A549 (cell line): ENCODE data around the gene ABTB1. TPM values are rescaled to one million over a fixed set of nuclear protein-coding genes. Genes with fewer than 3 reads are reported as not detected.
A peak's percentile ranks its signal among the peaks of the same experiment; 100 is the strongest.

Experiments used
- ATAC-seq, 2 experiments: fragments of 200-7000 bp in 1 of 2; fragments of >200 bp in 1 of 2; cut with Nextera tagmentation in 1 of 2; cut with Tn5 transposase in 1 of 2; 3 replicates each; pipeline versions ENCODE4 v1.8.0 to v1.9.1; 2018 to 2020; ENCODE audit warnings: mild to moderate bottlenecking in 1 of 2, moderate library complexity in 1 of 2
- CTCF ChIA-PET: fragments of 300-600 bp; sonication (Branson Sonifier 250); formaldehyde crosslinking; extraction: SDS; loops from one replicate; lab custom pipeline; 2021; ENCODE audit warnings: antibody characterized with exemption, inconsistent platforms; lab: Yijun Ruan, JAX
- POLR2A ChIA-PET: fragments of 350-600 bp; formaldehyde crosslinking; extraction: SDS; loops from one replicate; lab custom pipeline; 2021; ENCODE audit warnings: antibody characterized with exemption, inconsistent platforms; lab: Yijun Ruan, JAX
- DNase-seq, 2 experiments: peaks; one replicate each; pipeline versions ENCODE4 v3.0.0 to v3.0.0-alpha.2; 2011 to 2016; ENCODE audit warnings: low read depth in 1 of 2, low spot score in 1 of 2
- FAIRE-seq: peaks from 2 replicates; lab custom pipeline; 2011; peaks lifted over from hg19 to GRCh38; lab: Jason Lieb, UNC
- H3K27ac ChIP-seq, 2 experiments: fragments of >200 bp; sonication (Bioruptor Twin); formaldehyde crosslinking; 3 replicates each; pipeline ENCODE4 v1.5.1; 2016 to 2017
- H3K4me1 ChIP-seq: fragments of >200 bp; sonication (Bioruptor Twin); formaldehyde crosslinking; 3 replicates; pipeline ENCODE4 v1.6.1; 2016
- H3K4me2 ChIP-seq: fragments of >200 bp; sonication (Bioruptor Twin); formaldehyde crosslinking; 3 replicates; pipeline ENCODE4 v1.6.1; 2016
- H3K4me3 ChIP-seq: fragments of >200 bp; sonication (Bioruptor Twin); formaldehyde crosslinking; 3 replicates; pipeline ENCODE4 v1.5.1; 2016
- H3K9me3 ChIP-seq: fragments of >200 bp; sonication (Bioruptor Twin); formaldehyde crosslinking; 3 replicates; pipeline ENCODE4 v1.6.1; 2016
- CEBPB ChIP-seq, 2 experiments: fragments of >200 bp in 1 of 2; sonication (Bioruptor Twin) in 1 of 2; formaldehyde crosslinking in 1 of 2; IDR thresholded peaks; 2 replicates each; pipeline ENCODE4 v1.6.1; 2012 to 2016
- CHD4 ChIP-seq: fragments of 200-600 bp; sonication (generic); IDR thresholded peaks from 2 replicates; pipeline ENCODE4 v1.6.1; 2016; ENCODE audit warnings: antibody characterized with exemption, mild to moderate bottlenecking, borderline replicate concordance
- EHF ChIP-seq: fragments of 250-450 bp; sonication (Bioruptor Pico); IDR thresholded peaks from 2 replicates; pipeline ENCODE4 v1.5.0; 2020; ENCODE audit warnings: mild to moderate bottlenecking
- EHMT2 ChIP-seq: fragments of 200-600 bp; sonication (generic); IDR thresholded peaks from 2 replicates; pipeline ENCODE4 v1.6.1; 2016; ENCODE audit warnings: antibody characterized with exemption, low read depth, mild to moderate bottlenecking, moderate library complexity
- FOSB ChIP-seq: fragments of 250-450 bp; sonication (Bioruptor Pico); IDR thresholded peaks from 2 replicates; pipeline ENCODE4 v1.5.0; 2020; ENCODE audit warnings: mild to moderate bottlenecking, moderate library complexity
- GATA3 ChIP-seq: IDR thresholded peaks from 2 replicates; pipeline ENCODE4 v1.6.1; 2012; ENCODE audit warnings: borderline replicate concordance
- HDAC2 ChIP-seq: fragments of 200-600 bp; sonication (generic); IDR thresholded peaks from 2 replicates; pipeline ENCODE4 v1.6.1; 2016
- HEYL ChIP-seq: fragments of 250-450 bp; sonication (Bioruptor Pico); IDR thresholded peaks from 2 replicates; pipeline ENCODE4 v1.8.0; 2021; ENCODE audit warnings: mild to moderate bottlenecking, moderate library complexity
- JUN ChIP-seq, 2 experiments: fragments of >200 bp; sonication (Bioruptor Twin); formaldehyde crosslinking; IDR thresholded peaks; 2 replicates in 1 of 2; 3 replicates in 1 of 2; pipeline ENCODE4 v1.6.1; 2016 to 2017
- KDM1A ChIP-seq: fragments of 200-600 bp; sonication (generic); IDR thresholded peaks from 2 replicates; pipeline ENCODE4 v1.6.1; 2016; ENCODE audit warnings: low read depth, mild to moderate bottlenecking
- PHF8 ChIP-seq: fragments of 200-600 bp; sonication (generic); IDR thresholded peaks from 2 replicates; pipeline ENCODE4 v1.6.1; 2016; ENCODE audit warnings: low read depth, mild to moderate bottlenecking, antibody characterized with exemption, moderate library complexity, borderline replicate concordance
- POLR2AphosphoS2 ChIP-seq: conservative IDR thresholded peaks from 2 replicates; pipeline ENCODE4 v1.6.1; 2012; ENCODE audit warnings: low read length, improper control_type of control experiment, inconsistent platforms
- RAD21 ChIP-seq, 2 experiments: fragments of >200 bp in 1 of 2; sonication (Bioruptor Twin) in 1 of 2; formaldehyde crosslinking in 1 of 2; IDR thresholded peaks in 1 of 2; conservative IDR thresholded peaks in 1 of 2; 2 replicates in 1 of 2; 3 replicates in 1 of 2; pipeline ENCODE4 v1.6.1; 2012 to 2018; ENCODE audit warnings: inconsistent platforms in 1 of 2
- RARB ChIP-seq: fragments of 250-450 bp; sonication (Bioruptor Pico); IDR thresholded peaks from 2 replicates; pipeline ENCODE4 v1.8.0; 2021; ENCODE audit warnings: mild to moderate bottlenecking, moderate library complexity
- SMC3 ChIP-seq: fragments of >200 bp; sonication (Bioruptor Twin); formaldehyde crosslinking; IDR thresholded peaks from 3 replicates; pipeline ENCODE4 v1.6.1; 2018; ENCODE audit warnings: inconsistent platforms
- WGBS: methylation state at CpG from one replicate; pipeline ENCODE4 v1.1.6; 2017; ENCODE audit errors: missing lambda C conversion rate; 5-methylcytosine and 5-hydroxymethylcytosine counted together
- polyA plus RNA-seq, 4 experiments: library from polyadenylated mRNA; depleted of rRNA in 3 of 4; stranded (reverse); fragments of >200 nt; fragmentation: RNase III in 1 of 4; extraction: RNeasy Plus Mini Kit Qiagen cat#74134 plus additional on column Dnase treatment in 1 of 4; gene quantifications; 2 replicates in 3 of 4; 3 replicates in 1 of 4; pipeline ENCODE4 v1.2.3, GENCODE V29; 2011 to 2017
- TF ChIP-seq, protein P1 (sequence below): fragments of 450-650 bp; IDR thresholded peaks from 2 replicates; pipeline ENCODE4 v1.6.1; 2014; ENCODE audit warnings: antibody characterized with exemption
- TF ChIP-seq, protein P2 (sequence below): fragments of 250-450 bp; sonication (Bioruptor Pico); IDR thresholded peaks from 2 replicates; pipeline ENCODE4 v1.5.0; 2020; ENCODE audit warnings: low read depth, mild to moderate bottlenecking, moderate library complexity
- TF ChIP-seq, protein P3 (sequence below): fragments of >200 bp; sonication (Bioruptor Twin); formaldehyde crosslinking; IDR thresholded peaks from 2 replicates; pipeline ENCODE4 v1.6.1; 2016
- TF ChIP-seq, protein P4 (sequence below): IDR thresholded peaks from 2 replicates; pipeline ENCODE4 v1.6.1; 2012
- TF ChIP-seq, protein P5 (sequence below): fragments of 250-450 bp; sonication (Bioruptor Pico); IDR thresholded peaks from 2 replicates; pipeline ENCODE4 v1.5.0; 2021; ENCODE audit warnings: mild to moderate bottlenecking, moderate library complexity, borderline replicate concordance
- TF ChIP-seq, protein P6 (sequence below): fragments of 200-600 bp; sonication (generic); IDR thresholded peaks from 2 replicates; pipeline ENCODE4 v1.6.1; 2016; ENCODE audit warnings: antibody characterized with exemption, mild to moderate bottlenecking, moderate library complexity

ABTB1 gene
- polyA plus RNA-seq, 2 of the 4 experiments (the other 2 are of a cell fraction), result 9.7 to 13.2 TPM

DNA sequence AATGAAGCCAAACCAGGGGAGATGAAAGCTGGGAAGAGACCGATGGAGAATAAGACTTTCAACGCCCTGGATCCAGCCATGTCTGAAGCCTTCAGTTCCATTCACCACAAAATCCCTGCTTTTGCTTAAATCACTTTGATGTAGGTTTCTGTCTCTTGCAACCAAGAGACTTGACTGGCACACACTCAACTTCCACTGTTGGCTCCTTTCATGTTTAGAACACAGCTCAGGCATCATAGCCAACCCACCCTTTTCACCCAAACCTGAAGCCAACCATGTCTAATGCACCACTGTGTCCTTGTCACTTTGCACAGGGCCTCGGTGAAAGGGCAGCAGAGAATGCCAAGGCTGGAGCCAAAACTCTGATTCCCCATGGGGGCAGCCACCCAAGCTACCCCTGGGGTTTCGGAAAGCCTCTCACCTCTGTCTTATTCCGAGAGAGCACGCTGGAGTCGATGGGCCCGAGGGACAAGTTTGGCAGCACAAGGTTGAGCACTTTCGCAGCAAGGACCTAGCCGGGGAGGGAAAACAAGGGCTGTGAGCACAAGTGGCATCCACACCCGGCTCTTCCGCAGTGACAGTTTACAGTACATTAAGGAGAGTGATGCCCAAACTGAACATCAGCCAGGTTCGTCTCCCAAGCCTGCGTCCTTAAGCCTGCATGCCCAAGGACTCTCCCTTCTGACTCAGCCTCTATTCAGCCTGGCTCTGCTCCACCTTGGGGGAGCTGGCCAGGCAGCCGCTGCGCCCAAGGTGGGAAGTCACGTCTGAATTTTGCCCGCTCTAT, 37.6 kb downstream of the ABTB1 start:
- Histone ChIP-seq H3K27ac (peak overlapping the region; percentile 49 to 81), H3K9me3 (no peaks in the 10 kb centered on the region), H3K4me3 (no peak overlapping the region), H3K4me1 (peaks cover 25% of the 10 kb centered on the region), H3K4me2 (peak overlapping the region; percentile 24)
- ChIA-PET POLR2A (no interaction called here), CTCF (interaction anchor here (0.7 to 2.0 kb wide), 3 partner anchors 10 to 50 kb away, joined by 3 to 9 read pairs (median 5); no protein-coding TSS in a partner anchor)
- no peak for TF ChIP-seq POLR2AphosphoS2
- TF ChIP-seq GATA3, result no peak
- no peak for TF ChIP-seq CHD4
- no peak for TF ChIP-seq EHMT2
- TF ChIP-seq RAD21 (conservative IDR thresholded peaks at IDR 0.05 in 1 of 2, IDR thresholded peaks at IDR 0.05 in 1 of 2), result 0 out of 5 replicates have a peak, but pooled peaks of 1 of the 2 experiments have one; percentile 10
- TF ChIP-seq HEYL (CRISPR knock-in tag), result no peak
- ATAC-seq (peak; percentile 58 to 80; a peak in 4 of 6 replicates), FAIRE-seq (no peak), DNase-seq (peak; percentile 15 to 47)
- 54% methylated on average over 14 of the region's 18 CpGs for WGBS

DNA sequence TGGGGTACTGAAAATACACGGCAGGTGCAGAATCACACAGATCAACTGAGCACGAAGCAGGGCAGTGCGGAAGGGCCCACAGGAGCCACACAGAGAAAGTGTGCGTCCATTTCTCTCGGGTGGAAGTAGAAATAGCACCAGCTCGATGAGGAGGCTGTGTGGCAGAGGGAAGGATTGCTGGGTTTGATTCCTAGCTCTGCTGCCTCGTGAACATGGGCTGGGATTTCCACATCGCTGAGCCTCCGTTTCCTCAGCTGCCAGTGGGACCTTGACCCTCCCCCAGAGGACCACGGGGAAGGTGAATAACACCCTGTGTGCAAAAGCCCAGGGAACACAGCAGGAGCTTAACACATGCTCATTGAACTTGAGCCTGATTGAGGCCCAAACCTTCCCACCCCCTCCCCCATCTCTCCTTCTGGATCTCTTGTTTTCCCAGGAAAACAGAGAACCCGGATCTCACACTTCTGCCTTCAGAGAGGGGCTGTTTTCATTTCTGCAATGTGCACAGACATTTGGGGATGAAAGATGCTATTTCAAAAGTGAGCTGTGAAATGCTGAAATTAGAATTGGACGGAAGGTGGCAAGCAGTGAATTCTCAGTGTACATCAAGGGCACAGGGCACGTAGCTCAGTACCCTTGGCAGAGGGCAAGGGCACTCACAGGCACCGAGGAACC, 38.4 kb downstream of the ABTB1 start:
- peak overlapping the region; percentile 49 to 81 for H3K27ac ChIP-seq
- no peak for FAIRE-seq
- TF ChIP-seq, protein P1, sequence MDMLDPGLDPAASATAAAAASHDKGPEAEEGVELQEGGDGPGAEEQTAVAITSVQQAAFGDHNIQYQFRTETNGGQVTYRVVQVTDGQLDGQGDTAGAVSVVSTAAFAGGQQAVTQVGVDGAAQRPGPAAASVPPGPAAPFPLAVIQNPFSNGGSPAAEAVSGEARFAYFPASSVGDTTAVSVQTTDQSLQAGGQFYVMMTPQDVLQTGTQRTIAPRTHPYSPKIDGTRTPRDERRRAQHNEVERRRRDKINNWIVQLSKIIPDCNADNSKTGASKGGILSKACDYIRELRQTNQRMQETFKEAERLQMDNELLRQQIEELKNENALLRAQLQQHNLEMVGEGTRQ, result no peak
- no peak for TF ChIP-seq RARB (CRISPR knock-in tag)
- no peak for TF ChIP-seq PHF8
- TF ChIP-seq, protein P2, sequence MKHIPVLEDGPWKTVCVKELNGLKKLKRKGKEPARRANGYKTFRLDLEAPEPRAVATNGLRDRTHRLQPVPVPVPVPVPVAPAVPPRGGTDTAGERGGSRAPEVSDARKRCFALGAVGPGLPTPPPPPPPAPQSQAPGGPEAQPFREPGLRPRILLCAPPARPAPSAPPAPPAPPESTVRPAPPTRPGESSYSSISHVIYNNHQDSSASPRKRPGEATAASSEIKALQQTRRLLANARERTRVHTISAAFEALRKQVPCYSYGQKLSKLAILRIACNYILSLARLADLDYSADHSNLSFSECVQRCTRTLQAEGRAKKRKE (CRISPR knock-in tag), result no peak
- TF ChIP-seq SMC3, result no peak
- TF ChIP-seq, all 56 proteins: peak for 0
- Histone ChIP-seq H3K4me3 (no peak overlapping the region), H3K4me1 (peaks cover 25% of the 10 kb centered on the region), H3K4me2 (peak overlapping the region; percentile 24), H3K9me3 (no peaks in the 10 kb centered on the region)
- CTCF ChIA-PET, result interaction anchor here (0.7 to 2.0 kb wide), 3 partner anchors 11 to 49 kb away, joined by 3 to 9 read pairs (median 5); no protein-coding TSS in a partner anchor
- ATAC-seq, result no peak
- POLR2A ChIA-PET, result no interaction called here
- WGBS, result 69% methylated on average over 13 of the region's 14 CpGs
- no peak for DNase-seq

DNA sequence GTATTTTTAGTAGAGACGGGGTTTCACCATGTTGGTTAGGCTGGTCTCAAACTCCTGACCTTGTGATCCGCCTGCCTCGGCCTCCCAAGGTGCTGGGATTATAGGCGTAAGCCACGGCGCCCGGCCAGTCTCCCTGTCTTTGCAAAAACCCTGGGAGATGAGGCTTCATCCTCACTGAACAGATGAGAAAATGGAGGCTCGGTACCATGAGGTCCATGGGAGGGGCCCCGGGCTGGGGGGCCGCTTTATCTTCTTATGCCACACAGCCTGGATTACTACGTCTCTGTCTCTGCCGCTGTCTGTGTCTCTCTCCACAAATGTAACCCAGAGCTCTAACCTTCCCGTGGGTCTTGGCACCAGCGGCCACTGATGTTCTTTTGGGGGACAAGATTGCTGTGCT, 39.1 kb downstream of the ABTB1 start:
- peaks cover 25% of the 10 kb centered on the region for H3K4me1 ChIP-seq
- ATAC-seq (no peak), DNase-seq (no peak), FAIRE-seq (no peak)
- 90% methylated on average over 13 of the region's 14 CpGs for WGBS
- ChIA-PET CTCF (no interaction called here), POLR2A (no interaction called here)
- H3K9me3 ChIP-seq, result no peaks in the 10 kb centered on the region
- H3K4me2 ChIP-seq, result no peak overlapping the region
- H3K4me3 ChIP-seq, result no peak overlapping the region
- H3K27ac ChIP-seq, result no peak overlapping the region
- no peak for TF ChIP-seq POLR2AphosphoS2
- no peak for TF ChIP-seq KDM1A
- TF ChIP-seq, protein P3, sequence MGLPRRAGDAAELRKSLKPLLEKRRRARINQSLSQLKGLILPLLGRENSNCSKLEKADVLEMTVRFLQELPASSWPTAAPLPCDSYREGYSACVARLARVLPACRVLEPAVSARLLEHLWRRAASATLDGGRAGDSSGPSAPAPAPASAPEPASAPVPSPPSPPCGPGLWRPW, result no peak
- TF ChIP-seq EHF (CRISPR knock-in tag), result no peak
- no peak for TF ChIP-seq RARB (CRISPR knock-in tag)
- no peak for TF ChIP-seq FOSB (CRISPR knock-in tag)
- no peak for TF ChIP-seq CEBPB (IDR thresholded peaks at IDR 0.05)
- no peak for TF ChIP-seq CHD4
- no peak for TF ChIP-seq JUN (IDR thresholded peaks at IDR 0.05)
- TF ChIP-seq, protein P4, sequence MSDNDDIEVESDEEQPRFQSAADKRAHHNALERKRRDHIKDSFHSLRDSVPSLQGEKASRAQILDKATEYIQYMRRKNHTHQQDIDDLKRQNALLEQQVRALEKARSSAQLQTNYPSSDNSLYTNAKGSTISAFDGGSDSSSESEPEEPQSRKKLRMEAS, result no peak
- TF ChIP-seq RAD21 (conservative IDR thresholded peaks at IDR 0.05 in 1 of 2, IDR thresholded peaks at IDR 0.05 in 1 of 2), result no peak
- TF ChIP-seq GATA3, result no peak
- TF ChIP-seq, protein P2 (CRISPR knock-in tag), result no peak
- no peak for TF ChIP-seq HDAC2
- TF ChIP-seq, protein P5, sequence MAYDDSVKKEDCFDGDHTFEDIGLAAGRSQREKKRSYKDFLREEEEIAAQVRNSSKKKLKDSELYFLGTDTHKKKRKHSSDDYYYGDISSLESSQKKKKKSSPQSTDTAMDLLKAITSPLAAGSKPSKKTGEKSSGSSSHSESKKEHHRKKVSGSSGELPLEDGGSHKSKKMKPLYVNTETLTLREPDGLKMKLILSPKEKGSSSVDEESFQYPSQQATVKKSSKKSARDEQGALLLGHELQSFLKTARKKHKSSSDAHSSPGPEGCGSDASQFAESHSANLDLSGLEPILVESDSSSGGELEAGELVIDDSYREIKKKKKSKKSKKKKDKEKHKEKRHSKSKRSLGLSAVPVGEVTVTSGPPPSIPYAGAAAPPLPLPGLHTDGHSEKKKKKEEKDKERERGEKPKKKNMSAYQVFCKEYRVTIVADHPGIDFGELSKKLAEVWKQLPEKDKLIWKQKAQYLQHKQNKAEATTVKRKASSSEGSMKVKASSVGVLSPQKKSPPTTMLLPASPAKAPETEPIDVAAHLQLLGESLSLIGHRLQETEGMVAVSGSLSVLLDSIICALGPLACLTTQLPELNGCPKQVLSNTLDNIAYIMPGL (CRISPR knock-in tag), result no peak
- TF ChIP-seq, protein P6, sequence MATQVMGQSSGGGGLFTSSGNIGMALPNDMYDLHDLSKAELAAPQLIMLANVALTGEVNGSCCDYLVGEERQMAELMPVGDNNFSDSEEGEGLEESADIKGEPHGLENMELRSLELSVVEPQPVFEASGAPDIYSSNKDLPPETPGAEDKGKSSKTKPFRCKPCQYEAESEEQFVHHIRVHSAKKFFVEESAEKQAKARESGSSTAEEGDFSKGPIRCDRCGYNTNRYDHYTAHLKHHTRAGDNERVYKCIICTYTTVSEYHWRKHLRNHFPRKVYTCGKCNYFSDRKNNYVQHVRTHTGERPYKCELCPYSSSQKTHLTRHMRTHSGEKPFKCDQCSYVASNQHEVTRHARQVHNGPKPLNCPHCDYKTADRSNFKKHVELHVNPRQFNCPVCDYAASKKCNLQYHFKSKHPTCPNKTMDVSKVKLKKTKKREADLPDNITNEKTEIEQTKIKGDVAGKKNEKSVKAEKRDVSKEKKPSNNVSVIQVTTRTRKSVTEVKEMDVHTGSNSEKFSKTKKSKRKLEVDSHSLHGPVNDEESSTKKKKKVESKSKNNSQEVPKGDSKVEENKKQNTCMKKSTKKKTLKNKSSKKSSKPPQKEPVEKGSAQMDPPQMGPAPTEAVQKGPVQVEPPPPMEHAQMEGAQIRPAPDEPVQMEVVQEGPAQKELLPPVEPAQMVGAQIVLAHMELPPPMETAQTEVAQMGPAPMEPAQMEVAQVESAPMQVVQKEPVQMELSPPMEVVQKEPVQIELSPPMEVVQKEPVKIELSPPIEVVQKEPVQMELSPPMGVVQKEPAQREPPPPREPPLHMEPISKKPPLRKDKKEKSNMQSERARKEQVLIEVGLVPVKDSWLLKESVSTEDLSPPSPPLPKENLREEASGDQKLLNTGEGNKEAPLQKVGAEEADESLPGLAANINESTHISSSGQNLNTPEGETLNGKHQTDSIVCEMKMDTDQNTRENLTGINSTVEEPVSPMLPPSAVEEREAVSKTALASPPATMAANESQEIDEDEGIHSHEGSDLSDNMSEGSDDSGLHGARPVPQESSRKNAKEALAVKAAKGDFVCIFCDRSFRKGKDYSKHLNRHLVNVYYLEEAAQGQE, result no peak
